Measurements from ENCODE around the gene CPLX3.

- 0 out of 2 replicates have a peak, but pooled peaks have one; percentile 73 for TF ChIP-seq POLR2A (IDR thresholded peaks at IDR 0.05; ENCODE audit: low read depth, low read length)
- TF ChIP-seq POLR2AphosphoS5 (IDR thresholded peaks at IDR 0.05; ENCODE audit: low read depth, low read length): no peak; the same call in 1 of the 2 replicates
- TF ChIP-seq TAF1 (IDR thresholded peaks at IDR 0.05; ENCODE audit: borderline replicate concordance, low read depth, low read length): no peak
Observed at GRCh38 chr15:74872702-74873035, 46.2 kb downstream of the CPLX3 start.

Data from GM12892 (cell line).